Lung (tissue), 12 donors: Measurements from ENCODE around the gene XPO4. TPM values are rescaled to one million over a fixed set of nuclear protein-coding genes. Genes with fewer than 3 reads are reported as not detected.

Experiments used
- ATAC-seq: fragments of 200-7000 bp; cut with Tn5 transposase; one replicate; pipeline ENCODE4 v1.9.1; 2020; ENCODE audit warnings: moderate number of reproducible peaks; ENCODE audit not compliant: insufficient read depth, low FRiP score
- DNase-seq, 3 donors: peaks; one replicate each; pipeline ENCODE4 v3.0.0-alpha.2; 2013 to 2017
- H3K27ac ChIP-seq, 2 donors: one replicate each; pipeline ENCODE4 v1.5.1; 2013; ENCODE audit warnings: mild to moderate bottlenecking in 2 of 2, moderate library complexity in 2 of 2, control low read depth in 1 of 2, inconsistent platforms in 1 of 2, low read depth in 1 of 2, low read length in 1 of 2
- H3K27me3 ChIP-seq, 3 donors: one replicate each; pipeline ENCODE4 v1.5.1; 2013; ENCODE audit warnings: low read length in 2 of 3; ENCODE audit not compliant: control insufficient read depth in 3 of 3, insufficient read depth in 3 of 3
- H3K36me3 ChIP-seq, 4 donors: one replicate each; pipeline ENCODE4 v1.5.1; 2013; ENCODE audit warnings: low read length in 4 of 4, mild to moderate bottlenecking in 1 of 4, moderate library complexity in 1 of 4; ENCODE audit not compliant: control insufficient read depth in 4 of 4, insufficient read depth in 4 of 4
- H3K4me1 ChIP-seq, 5 donors: one replicate each; pipeline ENCODE4 v1.5.1; 2013; ENCODE audit warnings: low read length in 5 of 5, mild to moderate bottlenecking in 2 of 5, moderate library complexity in 1 of 5; ENCODE audit not compliant: control insufficient read depth in 5 of 5, insufficient read depth in 5 of 5
- H3K4me3 ChIP-seq: one replicate; pipeline ENCODE4 v1.5.1; 2013; ENCODE audit warnings: mild to moderate bottlenecking, control low read depth, moderate library complexity
- H3K9ac ChIP-seq, 2 donors: one replicate each; pipeline ENCODE4 v1.5.1; 2013; ENCODE audit warnings: low read length in 2 of 2, control low read depth in 1 of 2; ENCODE audit not compliant: insufficient read depth in 1 of 2
- H3K9me3 ChIP-seq, 4 donors: one replicate each; pipeline ENCODE4 v1.5.1; 2013; ENCODE audit warnings: low read length in 3 of 4, mild to moderate bottlenecking in 1 of 4, moderate library complexity in 1 of 4; ENCODE audit not compliant: control insufficient read depth in 4 of 4, insufficient read depth in 3 of 4
- WGBS, 2 donors: extraction: QIAGEN DNeasy Blood & Tissue Kit; methylation state at CpG; one replicate each; pipeline ENCODE4 v1.1.7; 2013; 5-methylcytosine and 5-hydroxymethylcytosine counted together
- polyA plus RNA-seq, 2 donors: library from polyadenylated mRNA; stranded (reverse); fragments of 200-250 nt; gene quantifications; one replicate each; pipeline ENCODE4 v1.2.1, GENCODE V29; 2013
- total RNA-seq, 2 donors: library from RNA; depleted of rRNA in 1 of 2; stranded (reverse); fragments of >200 nt in 1 of 2; gene quantifications; one replicate each; pipeline ENCODE4 v1.2.1, GENCODE V29; 2014 to 2021
- TF ChIP-seq, protein P1 (sequence below): IDR thresholded peaks from 2 replicates; pipeline ENCODE4 v1.5.1; 2012; ENCODE audit warnings: mild to moderate bottlenecking; ENCODE audit errors: control extremely low read depth, extremely low read depth
- donor health status: control.
- donor health status: control.
- donor health status: Bipolar disorder and iron deficiency.
- donor health status: healthy.
- donor health status: DM: yes; HTN: yes; CAD: no.

Gene XPO4
- total and polyA plus RNA-seq, 4 donors: 3.1 to 25.5 (median 9.9) TPM

DNA sequence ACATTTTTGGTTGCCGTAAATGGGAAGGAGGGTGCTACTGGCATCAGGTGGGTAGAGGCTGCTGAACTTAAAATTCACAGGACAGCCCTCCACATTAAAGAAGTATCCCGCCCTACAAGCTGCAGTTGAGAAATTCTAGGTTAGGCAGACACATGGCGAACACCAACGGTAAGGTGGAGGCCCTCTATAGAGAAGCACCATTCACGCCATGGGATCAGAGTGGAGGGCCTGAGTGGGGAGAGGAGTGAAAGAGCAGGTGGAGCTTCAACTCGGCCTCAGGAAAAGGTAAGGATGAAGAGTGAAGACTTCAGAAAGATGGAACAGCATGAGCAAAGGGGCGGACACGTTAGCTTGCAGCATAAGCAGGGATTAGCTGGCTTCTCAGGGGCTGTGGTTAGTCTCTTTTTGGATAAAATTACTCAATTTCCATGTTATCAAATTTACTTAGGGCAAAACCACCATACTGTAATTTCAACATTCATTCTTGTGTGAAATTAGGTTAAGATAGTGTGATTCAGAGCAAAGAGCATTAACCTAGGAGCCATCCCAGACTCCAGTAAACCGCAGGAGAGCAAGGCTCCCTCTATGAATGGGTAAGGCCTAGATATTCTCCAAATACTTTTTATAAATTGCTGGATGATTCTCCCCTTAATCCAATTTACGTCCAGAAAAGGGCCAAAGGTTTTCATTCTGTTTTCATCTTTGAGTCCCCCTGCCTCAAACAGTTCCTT is 130.0 kb downstream of the XPO4 start:
- H3K4me3 ChIP-seq: no peak overlapping the region
- H3K27me3 ChIP-seq: no peaks in the 10 kb centered on the region
- TF ChIP-seq, protein P1, sequence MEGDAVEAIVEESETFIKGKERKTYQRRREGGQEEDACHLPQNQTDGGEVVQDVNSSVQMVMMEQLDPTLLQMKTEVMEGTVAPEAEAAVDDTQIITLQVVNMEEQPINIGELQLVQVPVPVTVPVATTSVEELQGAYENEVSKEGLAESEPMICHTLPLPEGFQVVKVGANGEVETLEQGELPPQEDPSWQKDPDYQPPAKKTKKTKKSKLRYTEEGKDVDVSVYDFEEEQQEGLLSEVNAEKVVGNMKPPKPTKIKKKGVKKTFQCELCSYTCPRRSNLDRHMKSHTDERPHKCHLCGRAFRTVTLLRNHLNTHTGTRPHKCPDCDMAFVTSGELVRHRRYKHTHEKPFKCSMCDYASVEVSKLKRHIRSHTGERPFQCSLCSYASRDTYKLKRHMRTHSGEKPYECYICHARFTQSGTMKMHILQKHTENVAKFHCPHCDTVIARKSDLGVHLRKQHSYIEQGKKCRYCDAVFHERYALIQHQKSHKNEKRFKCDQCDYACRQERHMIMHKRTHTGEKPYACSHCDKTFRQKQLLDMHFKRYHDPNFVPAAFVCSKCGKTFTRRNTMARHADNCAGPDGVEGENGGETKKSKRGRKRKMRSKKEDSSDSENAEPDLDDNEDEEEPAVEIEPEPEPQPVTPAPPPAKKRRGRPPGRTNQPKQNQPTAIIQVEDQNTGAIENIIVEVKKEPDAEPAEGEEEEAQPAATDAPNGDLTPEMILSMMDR: no peak
- H3K9ac ChIP-seq: peak overlapping the region in 1 of 2 donors; percentile 90
- peak overlapping the region in 1 of 2 donors; percentile 89 for H3K27ac ChIP-seq
- DNase-seq: no peak
- peaks cover 0 to 10% (median 6%) of the 10 kb centered on the region in 5 donors for H3K4me1 ChIP-seq
- 68 to 83% methylated on average over 10 of the region's 10 CpGs for WGBS, 2 donors
- H3K9me3 ChIP-seq: peaks cover 0 to 10% (median under 1%) of the 10 kb centered on the region in 4 donors
- no peak for ATAC-seq
- peaks cover 0 to 14% (median 7%) of the 10 kb centered on the region in 4 donors for H3K36me3 ChIP-seq

DNA sequence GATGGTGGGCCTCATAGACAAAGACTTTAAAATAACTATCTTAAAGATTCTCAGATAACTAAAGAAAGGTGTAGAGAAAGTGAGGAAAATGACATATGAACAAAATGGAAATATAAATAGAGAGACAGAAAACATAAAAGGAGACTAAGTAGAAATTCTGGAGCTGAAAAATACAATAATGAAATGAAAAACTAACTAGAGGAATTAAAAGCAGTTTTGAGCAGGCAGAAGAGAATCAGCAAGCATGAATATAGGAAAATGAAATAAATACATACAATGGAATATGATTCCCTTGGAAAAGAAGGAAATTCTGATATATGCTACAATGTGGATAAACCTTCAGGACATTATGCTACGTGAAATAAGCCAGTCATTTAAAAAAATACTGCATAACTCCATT is 132.7 kb downstream of the XPO4 start:
- peaks cover 0 to 10% (median under 1%) of the 10 kb centered on the region in 4 donors for H3K9me3 ChIP-seq
- no peaks in the 10 kb centered on the region for H3K27me3 ChIP-seq
- no peak overlapping the region for H3K9ac ChIP-seq
- no peak overlapping the region for H3K27ac ChIP-seq
- TF ChIP-seq, protein P1: no peak
- H3K4me3 ChIP-seq: no peak overlapping the region
- 98% methylated on average over 1 of the region's 1 CpG for WGBS, 2 donors
- ATAC-seq: no peak
- DNase-seq: no peak
- peaks cover 0 to 14% (median 7%) of the 10 kb centered on the region in 4 donors for H3K36me3 ChIP-seq
- peaks cover 0 to 10% (median 6%) of the 10 kb centered on the region in 5 donors for H3K4me1 ChIP-seq

DNA sequence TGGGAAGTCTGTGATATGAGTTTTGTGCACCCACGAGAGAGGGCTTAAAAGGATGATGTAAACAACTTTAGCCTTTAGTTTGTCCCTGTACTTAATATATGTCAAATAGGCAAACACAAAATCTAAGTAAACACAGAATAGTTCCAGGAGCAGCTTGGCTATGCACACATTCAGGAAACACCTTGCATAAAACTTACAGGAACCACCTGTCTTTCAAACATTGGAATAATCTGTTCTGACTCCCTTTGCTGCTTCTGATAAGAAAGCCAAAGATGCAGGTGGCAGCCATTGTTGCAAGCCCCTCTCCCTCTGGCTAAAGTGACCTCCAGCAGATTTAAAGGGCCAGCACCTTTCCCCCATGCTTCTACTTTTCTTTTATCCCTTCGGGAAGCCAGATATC is 133.5 kb downstream of the XPO4 start:
- peaks cover 0 to 10% (median 6%) of the 10 kb centered on the region in 5 donors for H3K4me1 ChIP-seq
- no peak overlapping the region for H3K27ac ChIP-seq
- no peak overlapping the region for H3K4me3 ChIP-seq
- peaks cover 0 to 10% (median under 1%) of the 10 kb centered on the region in 4 donors for H3K9me3 ChIP-seq
- H3K27me3 ChIP-seq: no peaks in the 10 kb centered on the region
- WGBS, 2 donors: 54 to 67% methylated on average over 2 of the region's 2 CpGs
- peaks cover 0 to 14% (median 7%) of the 10 kb centered on the region in 4 donors for H3K36me3 ChIP-seq
- ATAC-seq: no peak
- TF ChIP-seq, protein P1: no peak
- DNase-seq: peak in 2 of 3 donors; percentile 17 to 34
- no peak overlapping the region for H3K9ac ChIP-seq
